Hypothalamus (tissue), 51 donors: ENCODE results near the gene RELT.

Experiments used
- DNase-seq, 51 donors: peaks; one replicate each; lab custom pipeline; 2025; lab: John Stamatoyannopoulos, UW

Gene RELT

GRCh38 chr11:73376160-73376802 lies at the start of gene RELT:
RELT (plus strand) TSS chr11:73376399; CDS start chr11:73389137, 12,738 bp downstream.
- DNase-seq: peak in 50 of 51 donors; percentile 28 to 92 (median 76)

GRCh38 chr11:73326929-73327811 lies 49.0 kb upstream of the RELT start:
- DNase-seq: no peak

- no peak for DNase-seq
Observed at GRCh38 chr11:73327812-73328364, 48.3 kb upstream of the RELT start.

- DNase-seq: no peak
Observed at GRCh38 chr11:73330569-73331093, 45.6 kb upstream of the RELT start.

GRCh38 chr11:73331138-73331916 lies 44.9 kb upstream of the RELT start:
- peak in 3 of 51 donors; percentile 27 to 43 (median 29) for DNase-seq

GRCh38 chr11:73333173-73333572 lies 43.0 kb upstream of the RELT start:
- DNase-seq: no peak

- DNase-seq: no peak
Observed at GRCh38 chr11:73333640-73334383, 42.4 kb upstream of the RELT start.

GRCh38 chr11:73334384-73335203 lies 41.6 kb upstream of the RELT start:
- DNase-seq: peak in 9 of 51 donors; percentile 23 to 70 (median 51)

GRCh38 chr11:73335204-73335923 lies 40.8 kb upstream of the RELT start:
- DNase-seq: peak in 49 of 51 donors; percentile 19 to 89 (median 67)

GRCh38 chr11:73337846-73338245 lies 38.4 kb upstream of the RELT start:
- DNase-seq: no peak

- DNase-seq: no peak
Observed at GRCh38 chr11:73338279-73338678, 37.9 kb upstream of the RELT start.

- no peak for DNase-seq
Observed at GRCh38 chr11:73340164-73340563, 36.0 kb upstream of the RELT start.

- peak in 15 of 51 donors; percentile 22 to 61 (median 35) for DNase-seq
Observed at GRCh38 chr11:73342633-73343032, 33.6 kb upstream of the RELT start.

GRCh38 chr11:73343076-73343873 lies 32.9 kb upstream of the RELT start:
- peak in 3 of 51 donors; percentile 48 to 83 (median 67) for DNase-seq

GRCh38 chr11:73344191-73344607 lies 32.0 kb upstream of the RELT start:
- peak in 42 of 51 donors; percentile 12 to 80 (median 52) for DNase-seq

GRCh38 chr11:73345481-73346160 lies 30.6 kb upstream of the RELT start:
- DNase-seq: no peak
